Measurements from ENCODE around the gene ATP9B.

ATP9B gene

DNA sequence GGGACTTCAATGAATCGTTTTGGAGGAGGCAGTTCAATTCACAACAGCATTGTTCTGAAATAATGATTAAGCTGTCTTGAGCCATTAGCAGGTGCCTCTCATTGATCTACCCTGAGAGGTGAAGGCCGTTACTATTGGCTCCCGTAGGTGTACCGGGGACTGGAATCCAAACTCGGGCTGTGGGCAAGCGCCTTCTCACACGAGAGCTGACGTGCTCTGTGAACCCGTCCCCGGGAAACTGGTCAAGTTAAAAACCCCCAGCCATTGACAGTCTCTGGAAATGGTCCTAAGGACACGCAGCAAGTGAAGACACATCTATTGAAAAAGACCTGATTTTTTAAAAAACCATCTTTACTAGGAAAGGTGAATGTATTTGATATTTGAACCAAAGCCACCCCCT lies 318.4 kb downstream of the ATP9B start:
- TF ChIP-seq, protein P1, sequence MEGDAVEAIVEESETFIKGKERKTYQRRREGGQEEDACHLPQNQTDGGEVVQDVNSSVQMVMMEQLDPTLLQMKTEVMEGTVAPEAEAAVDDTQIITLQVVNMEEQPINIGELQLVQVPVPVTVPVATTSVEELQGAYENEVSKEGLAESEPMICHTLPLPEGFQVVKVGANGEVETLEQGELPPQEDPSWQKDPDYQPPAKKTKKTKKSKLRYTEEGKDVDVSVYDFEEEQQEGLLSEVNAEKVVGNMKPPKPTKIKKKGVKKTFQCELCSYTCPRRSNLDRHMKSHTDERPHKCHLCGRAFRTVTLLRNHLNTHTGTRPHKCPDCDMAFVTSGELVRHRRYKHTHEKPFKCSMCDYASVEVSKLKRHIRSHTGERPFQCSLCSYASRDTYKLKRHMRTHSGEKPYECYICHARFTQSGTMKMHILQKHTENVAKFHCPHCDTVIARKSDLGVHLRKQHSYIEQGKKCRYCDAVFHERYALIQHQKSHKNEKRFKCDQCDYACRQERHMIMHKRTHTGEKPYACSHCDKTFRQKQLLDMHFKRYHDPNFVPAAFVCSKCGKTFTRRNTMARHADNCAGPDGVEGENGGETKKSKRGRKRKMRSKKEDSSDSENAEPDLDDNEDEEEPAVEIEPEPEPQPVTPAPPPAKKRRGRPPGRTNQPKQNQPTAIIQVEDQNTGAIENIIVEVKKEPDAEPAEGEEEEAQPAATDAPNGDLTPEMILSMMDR (IDR thresholded peaks at IDR 0.05; ENCODE audit: extremely low read depth, insufficient read depth, missing control alignments), result no peak
- no peak for DNase-seq (ENCODE audit: low spot score)
- in situ Hi-C loops (cut with MboI; ENCODE audit: low pct_unique_long_range_greater_than_20kb, low sequenced_read_pairs, unreplicated experiment), result no loop called here

DNA sequence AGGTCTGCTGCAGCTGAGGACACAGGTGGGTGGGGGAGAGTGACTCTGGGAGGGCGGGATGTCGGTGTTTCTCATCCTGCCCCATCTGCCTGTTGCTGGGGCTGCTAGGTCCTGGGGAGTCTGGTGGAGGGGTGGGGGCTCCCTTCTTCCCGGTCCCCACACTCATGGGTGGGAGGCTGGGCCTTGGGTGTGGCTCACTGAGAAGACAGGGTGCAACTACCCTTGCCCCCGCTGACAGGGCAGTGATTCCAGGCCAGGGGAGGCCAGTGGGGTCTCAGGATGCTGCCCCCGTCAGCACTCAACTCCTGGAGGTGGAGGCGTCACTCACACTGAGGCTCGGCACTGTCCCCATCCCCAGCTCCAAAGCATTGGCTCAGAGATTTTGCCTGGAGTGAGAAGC lies 318.8 kb downstream of the ATP9B start:
- TF ChIP-seq, protein P1 (IDR thresholded peaks at IDR 0.05; ENCODE audit: extremely low read depth, insufficient read depth, missing control alignments), result no peak
- peak; percentile 20 for DNase-seq (ENCODE audit: low spot score)
- in situ Hi-C loops (cut with MboI; ENCODE audit: low pct_unique_long_range_greater_than_20kb, low sequenced_read_pairs, unreplicated experiment), result no loop called here

DNA sequence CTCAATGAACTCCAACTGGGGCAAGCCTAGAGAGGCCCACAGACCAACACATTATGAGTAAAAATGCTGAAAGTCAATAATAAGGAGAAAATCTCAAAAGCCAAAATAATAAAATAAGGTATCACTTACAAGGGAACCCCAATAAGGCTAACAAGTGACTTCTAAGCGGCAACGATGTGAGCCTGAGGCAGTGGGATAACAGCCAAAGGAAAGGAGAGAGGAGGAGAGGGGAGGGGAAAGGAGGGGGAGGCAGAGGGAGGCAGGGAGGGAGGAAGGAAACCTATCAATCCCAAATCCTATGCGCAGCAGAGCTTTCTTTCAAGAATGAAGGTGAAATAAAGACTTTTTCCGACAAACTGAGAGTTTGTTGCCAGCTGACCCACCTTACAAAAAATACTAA lies 320.5 kb downstream of the ATP9B start:
- DNase-seq (ENCODE audit: low spot score), result no peak
- TF ChIP-seq, protein P1 (IDR thresholded peaks at IDR 0.05; ENCODE audit: extremely low read depth, insufficient read depth, missing control alignments), result no peak
- in situ Hi-C loops (cut with MboI; ENCODE audit: low pct_unique_long_range_greater_than_20kb, low sequenced_read_pairs, unreplicated experiment), result no loop called here

DNA sequence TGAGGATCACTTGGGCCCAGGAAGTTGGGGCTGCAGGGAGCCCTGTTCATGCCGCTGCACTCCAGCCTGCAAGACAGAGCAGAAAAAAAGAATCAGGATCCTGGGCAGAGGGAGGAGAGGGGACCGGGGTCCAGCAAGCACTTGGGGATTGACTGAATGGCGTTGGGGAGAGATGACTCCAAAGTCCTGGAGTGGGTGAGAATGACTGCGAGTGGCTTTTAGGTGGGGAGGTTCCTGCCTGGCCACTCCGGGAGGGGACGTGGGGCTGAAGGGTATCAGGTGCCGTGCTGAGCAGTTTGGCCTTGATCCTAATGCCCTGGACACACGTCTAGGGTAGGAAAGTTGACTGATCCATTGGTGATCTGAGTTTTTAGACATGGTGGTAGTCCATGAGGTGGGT lies 323.0 kb downstream of the ATP9B start:
- TF ChIP-seq, protein P1 (IDR thresholded peaks at IDR 0.05; ENCODE audit: extremely low read depth, insufficient read depth, missing control alignments), result no peak
- DNase-seq (ENCODE audit: low spot score), result no peak
- in situ Hi-C loops (cut with MboI; ENCODE audit: low pct_unique_long_range_greater_than_20kb, low sequenced_read_pairs, unreplicated experiment), result no loop called here

DNA sequence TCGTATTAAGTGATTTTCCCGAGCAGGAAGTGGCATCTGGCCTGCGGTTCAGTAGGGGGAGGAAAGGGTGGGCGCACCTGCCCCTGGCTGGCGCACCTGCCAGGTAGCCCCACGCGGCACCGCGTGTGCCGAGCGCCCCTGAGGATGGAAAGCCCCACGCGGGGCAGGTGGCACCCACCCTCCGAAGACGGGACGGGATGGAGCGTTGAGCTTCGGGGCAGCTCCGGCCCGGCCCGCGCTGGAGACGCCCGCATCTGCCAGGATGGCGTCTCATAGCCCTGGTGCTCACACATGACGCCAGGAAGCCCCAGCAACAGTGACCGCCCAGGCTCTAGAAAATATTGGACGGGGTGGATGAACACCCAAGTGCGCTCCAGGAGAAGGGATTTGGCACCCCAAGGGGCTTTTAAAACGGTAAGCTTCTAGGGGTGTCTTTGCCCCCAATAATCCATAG lies 324.0 kb downstream of the ATP9B start:
- DNase-seq (ENCODE audit: low spot score), result peak; percentile 68
- in situ Hi-C loops (cut with MboI; ENCODE audit: low pct_unique_long_range_greater_than_20kb, low sequenced_read_pairs, unreplicated experiment), result no loop called here

DNA sequence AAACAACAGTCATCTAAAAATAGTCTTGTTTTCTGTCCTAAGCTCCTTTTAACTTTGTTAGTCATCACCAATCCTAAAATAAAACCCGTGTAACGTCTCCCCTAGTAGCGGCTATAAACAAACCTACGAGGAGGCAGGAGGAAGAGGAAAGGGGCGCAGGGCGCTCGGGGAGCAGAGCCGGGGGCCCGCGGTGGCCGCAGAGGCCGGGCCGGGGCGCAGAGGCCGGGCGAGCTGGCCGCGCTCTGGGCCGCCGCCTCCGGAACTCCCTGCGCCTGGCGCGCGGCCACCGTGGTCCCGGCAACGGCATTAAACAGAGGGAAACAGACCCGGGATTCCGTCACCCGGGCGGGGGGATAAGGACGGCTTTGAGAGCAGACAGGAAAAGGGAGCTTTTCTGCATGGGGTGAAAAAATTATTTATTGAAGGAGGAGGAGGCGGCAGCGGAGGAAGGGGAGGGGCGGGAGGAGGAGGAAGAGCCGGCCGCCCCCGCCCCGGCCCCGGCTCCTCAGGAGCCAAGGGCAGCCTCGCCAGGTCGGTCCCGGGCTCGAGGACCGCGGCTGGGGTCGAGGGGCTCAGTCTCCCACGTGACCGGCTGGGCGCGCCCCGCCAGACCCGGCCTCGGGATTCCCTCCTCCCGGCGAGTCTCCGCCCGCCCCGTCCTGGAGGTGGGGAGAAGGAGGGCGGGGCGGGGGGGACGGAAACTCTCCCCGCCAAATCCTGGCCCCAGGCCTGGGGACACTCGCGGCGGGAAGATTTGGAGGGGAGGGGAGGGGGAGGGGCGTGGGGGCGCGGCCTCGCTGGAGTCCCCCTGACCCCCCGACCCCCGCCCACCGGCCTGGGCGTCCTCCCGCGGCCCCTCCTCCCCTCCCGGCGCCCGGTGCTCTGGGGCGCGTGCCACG lies 324.7 kb downstream of the ATP9B start:
- in situ Hi-C loops (cut with MboI; ENCODE audit: low pct_unique_long_range_greater_than_20kb, low sequenced_read_pairs, unreplicated experiment), result no loop called here
- TF ChIP-seq, protein P1 (IDR thresholded peaks at IDR 0.05; ENCODE audit: extremely low read depth, insufficient read depth, missing control alignments), result no peak
- DNase-seq (ENCODE audit: low spot score), result peak; percentile 80

More for the DNA sequence above, 324.0 kb downstream of the ATP9B start:
- TF ChIP-seq, protein P1 (IDR thresholded peaks at IDR 0.05; ENCODE audit: extremely low read depth, insufficient read depth, missing control alignments), result no peak

Data from GM13977 (cell line).